Stimulated activated CD8-positive, alpha-beta memory T cell treated with anti-CD3 and anti-CD28 coated beads, Interleukin-4, amount 100 ng/mL, for 4 hours (primary cell): Measurements from ENCODE around the gene PI4KA.

Experiments used
- DNase-seq, 2 donors: peaks; one replicate each; pipeline ENCODE4 v3.0.0-alpha.2; 2020; ENCODE audit warnings: low read depth in 2 of 2, low spot score in 1 of 2

The PI4KA gene

GRCh38 chr22:20818471-20818870 is 40.1 kb downstream of the PI4KA start:
- DNase-seq = no peak

GRCh38 chr22:20816559-20816958 is 42.1 kb downstream of the PI4KA start:
- no peak for DNase-seq

GRCh38 chr22:20815477-20816050 is 43.0 kb downstream of the PI4KA start:
- DNase-seq = no peak

- no peak for DNase-seq
Measured at GRCh38 chr22:20814221-20814808, 44.3 kb downstream of the PI4KA start.

- no peak for DNase-seq
Measured at GRCh38 chr22:20813056-20813455, 45.6 kb downstream of the PI4KA start.

- no peak for DNase-seq
Measured at GRCh38 chr22:20811971-20812660, 46.5 kb downstream of the PI4KA start.

GRCh38 chr22:20811171-20811570 is 47.4 kb downstream of the PI4KA start:
- DNase-seq = no peak

GRCh38 chr22:20810645-20811044 is 48.0 kb downstream of the PI4KA start:
- peak in 1 of 2 donors; percentile 2 for DNase-seq

- DNase-seq = no peak
Measured at GRCh38 chr22:20809538-20810185, 48.9 kb downstream of the PI4KA start.

GRCh38 chr22:20808844-20809243 is 49.8 kb downstream of the PI4KA start:
- DNase-seq = no peak

- no peak for DNase-seq
Measured at GRCh38 chr22:20807315-20807752, 51.3 kb downstream of the PI4KA start.

GRCh38 chr22:20805972-20806471 is 52.6 kb downstream of the PI4KA start:
- DNase-seq = no peak

GRCh38 chr22:20804650-20805049 is 54.0 kb downstream of the PI4KA start:
- DNase-seq = no peak

- DNase-seq = no peak
Measured at GRCh38 chr22:20803696-20804324, 54.8 kb downstream of the PI4KA start.

- no peak for DNase-seq
Measured at GRCh38 chr22:20802922-20803553, 55.6 kb downstream of the PI4KA start.

- DNase-seq = no peak
Measured at GRCh38 chr22:20802452-20802851, 56.2 kb downstream of the PI4KA start.

- no peak for DNase-seq
Measured at GRCh38 chr22:20799449-20799848, 59.2 kb downstream of the PI4KA start.

GRCh38 chr22:20798974-20799373 is 59.6 kb downstream of the PI4KA start:
- no peak for DNase-seq

- no peak for DNase-seq
Measured at GRCh38 chr22:20798218-20798617, 60.4 kb downstream of the PI4KA start.

GRCh38 chr22:20796731-20797130 is 61.9 kb downstream of the PI4KA start:
- DNase-seq = no peak
